ENCODE data around the gene RNF13. TPM values are rescaled to one million over a fixed set of nuclear protein-coding genes. Genes with fewer than 3 reads are reported as not detected.
"Not testable (repeated sequence)": the region's sequence is repeated elsewhere in the genome, so short reads cannot be mapped to it uniquely, and the experiment has no call there.

Gene RNF13
- total and polyA plus RNA-seq, 12 donors: 28.6 to 136 (median 77.4) TPM

GRCh38 chr3:149879872-149880271 is 66.9 kb downstream of the RNF13 start:
- DNase-seq: peak; percentile 64 to 89 (median 73)
- intact Hi-C loops (cut with DNase I): no loop called here
- WGBS, 4 donors: 0 to 14% (median 7%) methylated on average over 2 of the region's 2 CpGs
- Histone ChIP-seq H3K36me3 (replicated peaks in 1 of 2) (no peaks in the 10 kb centered on the region), H3K9me3 (replicated peaks in 1 of 3) (no peaks in the 10 kb centered on the region), H3K27ac (no peak overlapping the region), H3K27me3 (no peaks in the 10 kb centered on the region), H3K4me1 (replicated peaks in 1 of 2) (no peaks in the 10 kb centered on the region), H3K4me3 (no peak overlapping the region)
- TF ChIP-seq POLR2A (IDR thresholded peaks at IDR 0.05): no peak
- TF ChIP-seq CTCF (IDR thresholded peaks at IDR 0.05): peak; percentile 37 to 68 (median 58)

GRCh38 chr3:149881879-149882278 is 68.9 kb downstream of the RNF13 start:
- H3K27me3 ChIP-seq: no peaks in the 10 kb centered on the region
- intact Hi-C loops (cut with DNase I): no loop called here
- no peak for TF ChIP-seq CTCF (IDR thresholded peaks at IDR 0.05)
- TF ChIP-seq POLR2A (IDR thresholded peaks at IDR 0.05): no peak
- H3K27ac ChIP-seq: no peak overlapping the region
- no peak overlapping the region for H3K4me3 ChIP-seq
- H3K4me1 ChIP-seq (replicated peaks in 1 of 2): no peaks in the 10 kb centered on the region
- 54 to 72% (median 54%) methylated on average over 4 of the region's 4 CpGs for WGBS, 4 donors
- no peaks in the 10 kb centered on the region for H3K36me3 ChIP-seq (replicated peaks in 1 of 2)
- H3K9me3 ChIP-seq (replicated peaks in 1 of 3): no peaks in the 10 kb centered on the region
- no peak for DNase-seq

GRCh38 chr3:149883134-149883533 is 70.1 kb downstream of the RNF13 start:
- DNase-seq: no peak
- WGBS, 4 donors: 91 to 97% (median 93%) methylated on average over 1 of the region's 1 CpG
- Histone ChIP-seq H3K4me1 (replicated peaks in 1 of 2) (no peaks in the 10 kb centered on the region), H3K4me3 (no peak overlapping the region), H3K9me3 (replicated peaks in 1 of 3) (no peaks in the 10 kb centered on the region), H3K27me3 (no peaks in the 10 kb centered on the region), H3K27ac (no peak overlapping the region), H3K36me3 (replicated peaks in 1 of 2) (no peaks in the 10 kb centered on the region)
- TF ChIP-seq CTCF (IDR thresholded peaks at IDR 0.05) (no peak), POLR2A (IDR thresholded peaks at IDR 0.05) (no peak)
- intact Hi-C loops (cut with DNase I): no loop called here

- H3K4me3 ChIP-seq; H3K9me3 ChIP-seq (replicated peaks in 1 of 3); H3K36me3 ChIP-seq (replicated peaks in 1 of 2); intact Hi-C loops (cut with DNase I); H3K4me1 ChIP-seq (replicated peaks in 1 of 2); H3K27ac ChIP-seq; DNase-seq; H3K27me3 ChIP-seq: not testable (repeated sequence)
- 95 to 98% (median 96%) methylated on average over 5 of the region's 5 CpGs for WGBS, 4 donors
These were observed 70.8 kb downstream of the RNF13 start for GRCh38 chr3:149883860-149884259.

- intact Hi-C loops (cut with DNase I); H3K4me1 ChIP-seq (replicated peaks in 1 of 2); H3K27ac ChIP-seq; H3K9me3 ChIP-seq (replicated peaks in 1 of 3); H3K4me3 ChIP-seq; H3K27me3 ChIP-seq; H3K36me3 ChIP-seq (replicated peaks in 1 of 2); DNase-seq: not testable (repeated sequence)
These were observed 71.8 kb downstream of the RNF13 start for GRCh38 chr3:149884848-149885247.
